Tongue (tissue), 2 donors: ENCODE data around the gene C13orf42. TPM values are rescaled to one million over a fixed set of nuclear protein-coding genes. Genes with fewer than 3 reads are reported as not detected.
"Not testable (repeated sequence)": the region's sequence is repeated elsewhere in the genome, so short reads cannot be mapped to it uniquely, and the experiment has no call there.

Source experiments
- DNase-seq: peaks from one replicate; pipeline ENCODE4 v3.0.0-alpha.2; 2015
- total RNA-seq: library from RNA; depleted of rRNA; stranded (reverse); fragments of >200 nt; gene quantifications from one replicate; pipeline ENCODE4 v1.2.3, GENCODE V29; 2014

C13orf42 gene
- total RNA-seq, 1 donor from 2014 or later = not detected

- DNase-seq = not testable (repeated sequence)
Measured at GRCh38 chr13:51120873-51121272, 9.8 kb upstream of the C13orf42 start.

- no peak for DNase-seq
Measured at GRCh38 chr13:51118809-51119431, 7.8 kb upstream of the C13orf42 start.

- no peak for DNase-seq
Measured at GRCh38 chr13:51113969-51114368, 2.9 kb upstream of the C13orf42 start.

- DNase-seq = no peak
Measured at GRCh38 chr13:51113186-51113881, 2.3 kb upstream of the C13orf42 start.

GRCh38 chr13:51112771-51113170 lies 1.7 kb upstream of the C13orf42 start:
- DNase-seq = no peak

- no peak for DNase-seq
Measured at GRCh38 chr13:51111997-51112396, 923 bp upstream of the C13orf42 start.

GRCh38 chr13:51107996-51108395 lies 3.1 kb downstream of the C13orf42 start:
- no peak for DNase-seq

- no peak for DNase-seq
Measured at GRCh38 chr13:51105046-51105445, 6.0 kb downstream of the C13orf42 start.

GRCh38 chr13:51101636-51102235 lies 9.3 kb downstream of the C13orf42 start:
- no peak for DNase-seq

GRCh38 chr13:51097353-51098043 lies 13.6 kb downstream of the C13orf42 start:
- no peak for DNase-seq

- DNase-seq = no peak
Measured at GRCh38 chr13:51096131-51096530, 14.9 kb downstream of the C13orf42 start.

- DNase-seq = peak; percentile 13
Measured at GRCh38 chr13:51093574-51093973, 17.5 kb downstream of the C13orf42 start.

- DNase-seq = no peak
Measured at GRCh38 chr13:51091839-51092238, 19.2 kb downstream of the C13orf42 start.

GRCh38 chr13:51083706-51084105 lies 27.4 kb downstream of the C13orf42 start:
- no peak for DNase-seq

- DNase-seq = not testable (repeated sequence)
Measured at GRCh38 chr13:51080478-51081065, 30.5 kb downstream of the C13orf42 start.

GRCh38 chr13:51071493-51071892 lies 39.6 kb downstream of the C13orf42 start:
- no peak for DNase-seq

GRCh38 chr13:51070005-51070649 lies 40.9 kb downstream of the C13orf42 start:
- DNase-seq = peak; percentile 92

- DNase-seq = no peak
Measured at GRCh38 chr13:51068501-51068900, 42.6 kb downstream of the C13orf42 start.

GRCh38 chr13:51067706-51068105 lies 43.4 kb downstream of the C13orf42 start:
- DNase-seq = no peak

GRCh38 chr13:51067210-51067701 lies 43.8 kb downstream of the C13orf42 start:
- peak; percentile 14 for DNase-seq

- DNase-seq = peak; percentile 18
Measured at GRCh38 chr13:51066091-51066831, 44.8 kb downstream of the C13orf42 start.
